ENCODE results near the gene PPARGC1A.
A peak's percentile ranks its signal among the peaks of the same experiment; 100 is the strongest.

Gene PPARGC1A

GRCh38 chr4:23889814-23890341 lies at the start of gene PPARGC1A:
Gene PPARGC1A, minus strand, starts transcription at chr4:23890047. Its CDS starts 90 bp downstream, at chr4:23889957.
- TF ChIP-seq, protein P1, sequence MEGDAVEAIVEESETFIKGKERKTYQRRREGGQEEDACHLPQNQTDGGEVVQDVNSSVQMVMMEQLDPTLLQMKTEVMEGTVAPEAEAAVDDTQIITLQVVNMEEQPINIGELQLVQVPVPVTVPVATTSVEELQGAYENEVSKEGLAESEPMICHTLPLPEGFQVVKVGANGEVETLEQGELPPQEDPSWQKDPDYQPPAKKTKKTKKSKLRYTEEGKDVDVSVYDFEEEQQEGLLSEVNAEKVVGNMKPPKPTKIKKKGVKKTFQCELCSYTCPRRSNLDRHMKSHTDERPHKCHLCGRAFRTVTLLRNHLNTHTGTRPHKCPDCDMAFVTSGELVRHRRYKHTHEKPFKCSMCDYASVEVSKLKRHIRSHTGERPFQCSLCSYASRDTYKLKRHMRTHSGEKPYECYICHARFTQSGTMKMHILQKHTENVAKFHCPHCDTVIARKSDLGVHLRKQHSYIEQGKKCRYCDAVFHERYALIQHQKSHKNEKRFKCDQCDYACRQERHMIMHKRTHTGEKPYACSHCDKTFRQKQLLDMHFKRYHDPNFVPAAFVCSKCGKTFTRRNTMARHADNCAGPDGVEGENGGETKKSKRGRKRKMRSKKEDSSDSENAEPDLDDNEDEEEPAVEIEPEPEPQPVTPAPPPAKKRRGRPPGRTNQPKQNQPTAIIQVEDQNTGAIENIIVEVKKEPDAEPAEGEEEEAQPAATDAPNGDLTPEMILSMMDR (IDR thresholded peaks at IDR 0.05) = no peak
- TF ChIP-seq ZFX (IDR thresholded peaks at IDR 0.05; ENCODE audit: borderline replicate concordance) = no peak
- no peak within 1 kb of the TSS for H3K27ac ChIP-seq

DNA sequence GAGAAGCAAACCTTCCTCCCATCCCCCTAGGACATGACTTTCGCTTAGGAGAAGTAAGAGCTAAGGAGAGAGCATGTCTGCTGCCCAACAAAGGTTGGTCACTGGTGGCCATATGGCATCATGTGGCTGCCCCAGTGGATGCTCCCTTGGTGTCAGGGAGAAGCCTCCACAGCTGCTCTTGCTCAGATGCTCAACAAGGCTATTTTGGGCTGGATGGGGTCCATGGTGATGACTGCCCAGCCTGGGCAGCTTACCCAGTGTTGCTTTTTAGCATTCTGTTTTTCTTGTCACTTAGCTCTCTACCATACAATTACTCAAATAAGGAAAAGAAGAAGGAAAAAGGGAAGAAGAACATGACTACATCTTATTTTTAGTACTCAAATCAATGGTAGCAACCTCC lies 48.9 kb upstream of the PPARGC1A start:
- TF ChIP-seq, protein P1 (IDR thresholded peaks at IDR 0.05) = no peak
- TF ChIP-seq ZFX (IDR thresholded peaks at IDR 0.05; ENCODE audit: borderline replicate concordance) = no peak
- no peak overlapping the region for H3K27ac ChIP-seq

DNA sequence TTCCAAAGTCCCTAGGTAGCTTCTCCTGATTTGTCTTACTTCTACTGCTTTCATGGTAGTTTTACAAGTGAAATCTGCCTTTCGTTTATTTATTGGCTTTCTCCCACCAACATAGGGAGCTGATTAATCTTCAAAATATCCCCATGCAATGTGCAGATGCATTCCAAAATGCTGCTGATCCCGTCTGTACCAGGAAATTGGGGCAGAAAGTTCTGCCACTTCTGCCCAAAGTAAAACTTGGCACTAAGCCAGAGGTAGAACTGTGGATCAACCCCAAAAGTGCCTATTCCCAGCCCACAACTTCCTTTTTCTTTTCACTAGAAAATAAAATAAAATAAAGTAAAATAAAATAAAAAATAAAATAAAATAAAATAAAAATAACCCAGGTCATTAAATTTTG lies 47.3 kb upstream of the PPARGC1A start:
- H3K27ac ChIP-seq = no peak overlapping the region
- TF ChIP-seq ZFX (IDR thresholded peaks at IDR 0.05; ENCODE audit: borderline replicate concordance) = no peak
- TF ChIP-seq, protein P1 (IDR thresholded peaks at IDR 0.05) = no peak

- TF ChIP-seq ZFX (IDR thresholded peaks at IDR 0.05; ENCODE audit: borderline replicate concordance) = no peak
- TF ChIP-seq, protein P1 (IDR thresholded peaks at IDR 0.05) = no peak
- no peak overlapping the region for H3K27ac ChIP-seq
Observed at GRCh38 chr4:23934915-23935314, 45.1 kb upstream of the PPARGC1A start.

DNA sequence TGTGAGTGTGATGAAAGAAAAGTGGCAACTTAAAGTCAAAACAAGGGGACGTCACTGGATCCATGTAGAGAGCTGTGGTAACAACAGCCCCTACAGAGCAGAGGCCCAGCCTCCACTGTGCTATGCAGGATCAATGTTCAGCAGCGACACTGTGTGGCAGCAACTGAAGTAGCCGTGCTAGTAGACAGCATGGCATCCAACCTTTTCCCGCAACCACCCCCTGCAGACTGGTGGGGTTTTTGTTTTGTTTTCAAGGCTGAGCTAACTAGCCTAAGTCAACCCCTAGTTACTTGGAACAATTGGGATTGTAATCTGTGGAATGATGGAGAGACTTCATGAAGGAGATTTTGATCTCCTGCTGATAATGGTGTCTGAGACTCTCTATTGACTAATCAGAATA lies 44.4 kb upstream of the PPARGC1A start:
- H3K27ac ChIP-seq = no peak overlapping the region
- no peak for TF ChIP-seq ZFX (IDR thresholded peaks at IDR 0.05; ENCODE audit: borderline replicate concordance)
- TF ChIP-seq, protein P1 (IDR thresholded peaks at IDR 0.05) = peak; percentile 19

DNA sequence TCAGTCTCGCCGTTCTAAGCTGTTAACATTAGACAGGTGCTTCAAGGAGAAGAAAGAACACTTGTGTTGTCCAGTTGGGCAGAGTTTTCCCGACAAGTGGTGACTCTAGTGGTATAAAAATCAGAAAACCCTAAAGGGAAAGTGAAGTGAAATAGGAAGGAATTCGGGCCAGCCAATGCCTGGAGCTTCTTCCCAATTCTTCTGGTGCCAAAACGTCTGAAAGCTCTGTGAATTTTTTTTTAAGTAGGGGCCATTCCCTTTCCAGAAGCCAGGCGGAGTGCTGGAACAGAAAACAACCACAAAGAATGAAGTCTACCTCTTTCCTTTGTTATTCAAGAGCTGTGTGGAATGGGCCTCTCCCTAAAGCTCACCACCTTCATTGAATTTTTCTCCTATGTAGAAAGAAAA lies 43.1 kb upstream of the PPARGC1A start:
- H3K27ac ChIP-seq = no peak overlapping the region
- TF ChIP-seq ZFX (IDR thresholded peaks at IDR 0.05; ENCODE audit: borderline replicate concordance) = no peak
- TF ChIP-seq, protein P1 (IDR thresholded peaks at IDR 0.05) = no peak

GRCh38 chr4:23932186-23932585 lies 42.3 kb upstream of the PPARGC1A start:
- no peak overlapping the region for H3K27ac ChIP-seq
- TF ChIP-seq, protein P1 (IDR thresholded peaks at IDR 0.05) = no peak
- no peak for TF ChIP-seq ZFX (IDR thresholded peaks at IDR 0.05; ENCODE audit: borderline replicate concordance)

Measured in 22Rv1 (cell line).